DOHH2 (cell line): ENCODE measurements around the gene CCDC88C.

Experiments used
- H3F3A ChIP-seq: fragments of 200-600 bp; sonication (generic), shearing (Covaris generic); 2 replicates; pipeline ENCODE4 v1.6.0; 2016; ENCODE audit warnings: antibody characterized with exemption, mild to moderate bottlenecking; ENCODE audit not compliant: control insufficient read depth, insufficient read depth
- H3K27ac ChIP-seq: fragments of 200-600 bp; sonication (generic); 2 replicates; pipeline ENCODE4 v1.5.1; 2014; ENCODE audit warnings: low read depth, mild to moderate bottlenecking, low read length, moderate library complexity
- H3K27me3 ChIP-seq: fragments of 200-600 bp; sonication (generic); 2 replicates; pipeline ENCODE4 v1.6.1; 2014; ENCODE audit warnings: mild to moderate bottlenecking, low read length, mixed read lengths; ENCODE audit not compliant: control insufficient read depth
- H3K36me3 ChIP-seq: fragments of 200-600 bp; sonication (generic); 2 replicates; pipeline ENCODE4 v1.6.1; 2014; ENCODE audit warnings: mild to moderate bottlenecking, low read length, moderate library complexity, mixed read lengths; ENCODE audit not compliant: control insufficient read depth
- H3K4me1 ChIP-seq: fragments of 200-600 bp; sonication (generic); 2 replicates; pipeline ENCODE4 v1.6.1; 2014; ENCODE audit warnings: mild to moderate bottlenecking, low read length, mixed read lengths; ENCODE audit not compliant: control insufficient read depth
- H3K4me2 ChIP-seq: fragments of 200-600 bp; sonication (generic); 2 replicates; pipeline ENCODE4 v1.6.0; 2014; ENCODE audit warnings: mild to moderate bottlenecking, low read length, moderate library complexity
- H3K4me3 ChIP-seq: fragments of 200-600 bp; sonication (generic); 2 replicates; pipeline ENCODE4 v1.5.1; 2014; ENCODE audit warnings: mild to moderate bottlenecking, low read length, mixed read lengths
- H3K79me2 ChIP-seq: fragments of 200-600 bp; sonication (generic); 2 replicates; pipeline ENCODE4 v1.6.1; 2014; ENCODE audit warnings: mild to moderate bottlenecking, low read length, mixed read lengths; ENCODE audit not compliant: control insufficient read depth
- H3K9me2 ChIP-seq: fragments of 200-600 bp; sonication (generic); replicated peaks from 2 replicates; pipeline ENCODE4 v1.6.1; 2014; ENCODE audit warnings: mild to moderate bottlenecking, low read length, mixed read lengths; ENCODE audit not compliant: control insufficient read depth
- H3K9me3 ChIP-seq: fragments of 200-600 bp; sonication (generic); 2 replicates; pipeline ENCODE4 v1.6.1; 2014; ENCODE audit warnings: antibody characterized with exemption, low read length, mixed read lengths; ENCODE audit not compliant: control insufficient read depth, insufficient read depth
- H4K20me1 ChIP-seq: fragments of 200-600 bp; sonication (generic); 2 replicates; pipeline ENCODE4 v1.6.0; 2014; ENCODE audit warnings: low read depth, mild to moderate bottlenecking, antibody characterized with exemption, low read length, moderate library complexity; ENCODE audit not compliant: control insufficient read depth, insufficient read depth
- EZH2phosphoT487 ChIP-seq: fragments of 200-600 bp; sonication (generic); IDR thresholded peaks from 2 replicates; pipeline ENCODE4 v1.6.1; 2017; ENCODE audit warnings: borderline replicate concordance, mild to moderate bottlenecking, antibody characterized with exemption, low read length, moderate library complexity, mixed read lengths
- TF ChIP-seq, protein P1 (sequence below): fragments of 200-600 bp; sonication (generic); IDR thresholded peaks from one replicate; pipeline ENCODE4 v1.5.1; 2014; ENCODE audit warnings: antibody characterized with exemption, mild to moderate bottlenecking, low read depth, low read length; ENCODE audit not compliant: poor library complexity, severe bottlenecking

The CCDC88C gene

DNA sequence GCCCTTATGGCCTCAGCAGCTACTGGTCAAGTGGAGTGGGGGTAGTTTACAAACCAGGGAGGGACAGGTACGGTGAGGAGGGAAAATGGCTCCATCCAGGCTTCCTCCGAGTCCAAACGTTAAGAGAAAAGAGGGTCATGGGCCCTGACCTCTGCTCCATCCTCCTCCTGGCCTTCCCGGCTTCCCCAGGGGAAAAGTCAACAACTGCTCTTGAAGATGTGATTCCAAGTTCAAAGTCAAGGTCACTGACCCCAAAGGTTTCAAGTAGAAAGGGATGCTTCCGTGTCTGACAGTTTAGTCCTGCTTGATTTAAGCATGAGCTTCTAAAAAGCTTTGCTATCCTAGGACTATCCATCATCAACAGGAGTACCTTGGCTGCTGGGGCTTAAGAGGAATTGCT is 28.5 kb downstream of the CCDC88C start:
- Histone ChIP-seq H4K20me1 (peaks cover 41% of the 10 kb centered on the region), H3F3A (no peaks in the 10 kb centered on the region), H3K79me2 (peaks cover 100% of the 10 kb centered on the region), H3K9me2 (no peaks in the 10 kb centered on the region), H3K36me3 (peaks cover 61% of the 10 kb centered on the region), H3K4me2 (no peak overlapping the region), H3K9me3 (no peaks in the 10 kb centered on the region), H3K4me3 (no peak overlapping the region), H3K4me1 (peaks cover 65% of the 10 kb centered on the region), H3K27ac (no peak overlapping the region), H3K27me3 (no peaks in the 10 kb centered on the region)
- TF ChIP-seq, protein P1, sequence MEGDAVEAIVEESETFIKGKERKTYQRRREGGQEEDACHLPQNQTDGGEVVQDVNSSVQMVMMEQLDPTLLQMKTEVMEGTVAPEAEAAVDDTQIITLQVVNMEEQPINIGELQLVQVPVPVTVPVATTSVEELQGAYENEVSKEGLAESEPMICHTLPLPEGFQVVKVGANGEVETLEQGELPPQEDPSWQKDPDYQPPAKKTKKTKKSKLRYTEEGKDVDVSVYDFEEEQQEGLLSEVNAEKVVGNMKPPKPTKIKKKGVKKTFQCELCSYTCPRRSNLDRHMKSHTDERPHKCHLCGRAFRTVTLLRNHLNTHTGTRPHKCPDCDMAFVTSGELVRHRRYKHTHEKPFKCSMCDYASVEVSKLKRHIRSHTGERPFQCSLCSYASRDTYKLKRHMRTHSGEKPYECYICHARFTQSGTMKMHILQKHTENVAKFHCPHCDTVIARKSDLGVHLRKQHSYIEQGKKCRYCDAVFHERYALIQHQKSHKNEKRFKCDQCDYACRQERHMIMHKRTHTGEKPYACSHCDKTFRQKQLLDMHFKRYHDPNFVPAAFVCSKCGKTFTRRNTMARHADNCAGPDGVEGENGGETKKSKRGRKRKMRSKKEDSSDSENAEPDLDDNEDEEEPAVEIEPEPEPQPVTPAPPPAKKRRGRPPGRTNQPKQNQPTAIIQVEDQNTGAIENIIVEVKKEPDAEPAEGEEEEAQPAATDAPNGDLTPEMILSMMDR, result no peak
- TF ChIP-seq EZH2phosphoT487, result no peak

DNA sequence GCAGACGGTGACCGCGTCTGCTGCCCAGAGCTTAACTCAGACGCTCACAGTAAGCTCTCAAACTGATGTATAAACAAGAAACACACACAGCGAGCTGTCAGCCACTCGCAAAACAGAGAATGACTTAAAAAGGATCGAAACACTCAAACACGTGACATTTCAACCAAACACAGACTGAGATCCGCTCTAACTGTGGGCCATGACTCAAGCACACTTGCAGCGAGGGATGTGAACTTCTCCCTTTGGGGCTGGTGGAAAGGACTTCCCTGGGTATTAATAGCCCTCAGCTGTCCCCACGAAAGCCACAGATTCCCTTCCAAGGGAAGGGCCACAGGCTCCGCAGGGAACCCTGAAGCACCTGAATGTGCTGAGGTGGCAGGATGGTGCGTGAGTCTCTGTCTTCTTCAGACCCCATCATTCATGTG is 29.1 kb downstream of the CCDC88C start:
- peaks cover 100% of the 10 kb centered on the region for H3K79me2 ChIP-seq

DNA sequence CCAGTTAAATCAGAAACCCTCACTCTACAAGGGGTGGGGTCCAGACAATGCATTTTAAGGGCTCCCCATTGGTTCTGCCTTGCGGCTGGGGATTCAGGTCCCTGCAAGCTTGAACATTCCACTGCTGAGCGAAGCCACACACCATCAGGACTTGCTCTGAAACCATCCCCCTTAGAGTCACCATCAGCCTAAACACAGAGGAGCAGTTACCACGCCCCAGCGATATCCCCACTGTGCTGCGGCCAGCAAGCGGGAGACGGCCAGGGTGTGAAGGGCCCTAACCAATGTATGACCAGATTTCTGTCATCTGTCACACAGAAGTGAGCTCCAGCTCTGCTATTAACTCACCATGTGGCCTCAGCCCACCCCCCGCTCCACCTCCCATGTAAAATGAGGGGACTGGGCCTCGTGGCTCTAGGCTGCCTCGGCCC is 29.7 kb downstream of the CCDC88C start:
- H3K4me1 ChIP-seq, result peaks cover 65% of the 10 kb centered on the region
- H3K27me3 ChIP-seq, result no peaks in the 10 kb centered on the region
- peaks cover 56% of the 10 kb centered on the region for H3K36me3 ChIP-seq
- H3F3A ChIP-seq, result no peaks in the 10 kb centered on the region
- peaks cover 100% of the 10 kb centered on the region for H3K79me2 ChIP-seq
- no peaks in the 10 kb centered on the region for H3K9me2 ChIP-seq
- no peaks in the 10 kb centered on the region for H3K9me3 ChIP-seq
- no peak overlapping the region for H3K4me2 ChIP-seq
- TF ChIP-seq EZH2phosphoT487, result no peak
- TF ChIP-seq, protein P1, result no peak
- H3K4me3 ChIP-seq, result no peak overlapping the region
- H4K20me1 ChIP-seq, result peaks cover 41% of the 10 kb centered on the region
- H3K27ac ChIP-seq, result no peak overlapping the region

More for the DNA sequence above, 29.1 kb downstream of the CCDC88C start:
- H3K36me3 ChIP-seq, result peaks cover 60% of the 10 kb centered on the region
- H3F3A ChIP-seq, result no peaks in the 10 kb centered on the region
- H3K9me3 ChIP-seq, result no peaks in the 10 kb centered on the region
- H3K9me2 ChIP-seq, result no peaks in the 10 kb centered on the region
- H3K4me1 ChIP-seq, result peaks cover 65% of the 10 kb centered on the region
- H4K20me1 ChIP-seq, result peaks cover 37% of the 10 kb centered on the region
- H3K4me2 ChIP-seq, result no peak overlapping the region
- no peak overlapping the region for H3K27ac ChIP-seq
- H3K27me3 ChIP-seq, result no peaks in the 10 kb centered on the region
- TF ChIP-seq, protein P1, result no peak
- TF ChIP-seq EZH2phosphoT487, result no peak
- no peak overlapping the region for H3K4me3 ChIP-seq
